Activated CD4-positive, CD25-positive, alpha-beta regulatory T cell treated with anti-CD3 and anti-CD28 coated beads, Interleukin-2, amount 50 U/mL, for 16 hours (primary cell): ENCODE results near the gene FOXL3.
"Not testable (repeated sequence)": the region's sequence is repeated elsewhere in the genome, so short reads cannot be mapped to it uniquely, and the experiment has no call there.

ENCODE experiments used
- DNase-seq: peaks from one replicate; pipeline ENCODE4 v3.0.0-alpha.2; 2020; ENCODE audit warnings: low read depth, low spot score

The FOXL3 gene

GRCh38 chr7:289756-290553 lies at the start of gene FOXL3:
TSS of gene FOXL3 (plus strand) at chr7:290170. CDS start at chr7:290170, 0 bp downstream.
- DNase-seq, result no peak

GRCh38 chr7:240887-241421 lies 49.0 kb upstream of the FOXL3 start:
- DNase-seq, result no peak

- no peak for DNase-seq
Observed at GRCh38 chr7:241513-241912, 48.5 kb upstream of the FOXL3 start.

- not testable (repeated sequence) for DNase-seq
Observed at GRCh38 chr7:242826-243579, 47.0 kb upstream of the FOXL3 start.

- not testable (repeated sequence) for DNase-seq
Observed at GRCh38 chr7:243580-243978, 46.4 kb upstream of the FOXL3 start.

GRCh38 chr7:244974-245373 lies 45.0 kb upstream of the FOXL3 start:
- DNase-seq, result no peak

GRCh38 chr7:245574-246295 lies 44.2 kb upstream of the FOXL3 start:
- no peak for DNase-seq

- no peak for DNase-seq
Observed at GRCh38 chr7:246451-246850, 43.5 kb upstream of the FOXL3 start.

- no peak for DNase-seq
Observed at GRCh38 chr7:247181-247580, 42.8 kb upstream of the FOXL3 start.

GRCh38 chr7:247636-248035 lies 42.3 kb upstream of the FOXL3 start:
- DNase-seq, result no peak

GRCh38 chr7:248732-249435 lies 41.1 kb upstream of the FOXL3 start:
- DNase-seq, result no peak

- DNase-seq, result no peak
Observed at GRCh38 chr7:249989-250388, 40.0 kb upstream of the FOXL3 start.

- DNase-seq, result no peak
Observed at GRCh38 chr7:250523-250922, 39.4 kb upstream of the FOXL3 start.

GRCh38 chr7:251005-251404 lies 39.0 kb upstream of the FOXL3 start:
- no peak for DNase-seq

GRCh38 chr7:251446-252175 lies 38.4 kb upstream of the FOXL3 start:
- no peak for DNase-seq

- DNase-seq, result no peak
Observed at GRCh38 chr7:252216-252965, 37.6 kb upstream of the FOXL3 start.

GRCh38 chr7:252981-253380 lies 37.0 kb upstream of the FOXL3 start:
- DNase-seq, result no peak

- DNase-seq, result no peak
Observed at GRCh38 chr7:253581-254336, 36.2 kb upstream of the FOXL3 start.

GRCh38 chr7:254337-255037 lies 35.5 kb upstream of the FOXL3 start:
- no peak for DNase-seq
